GM12865 (cell line): Measurements from ENCODE around the gene TAF6L.

ENCODE experiments used
- DNase-seq: peaks from one replicate; pipeline ENCODE4 v3.0.0; 2010; ENCODE audit warnings: low read depth
- H3K4me3 ChIP-seq: 2 replicates; pipeline ENCODE4 v1.5.1; 2011; ENCODE audit warnings: mild to moderate bottlenecking, low read depth, low read length, control low read depth
- TF ChIP-seq, protein P1 (sequence below): IDR thresholded peaks from 2 replicates; pipeline ENCODE4 v1.5.1; 2011; ENCODE audit warnings: low read length, control low read depth, low read depth, inconsistent platforms; ENCODE audit not compliant: insufficient read depth; ENCODE audit errors: missing control alignments

TAF6L gene

DNA sequence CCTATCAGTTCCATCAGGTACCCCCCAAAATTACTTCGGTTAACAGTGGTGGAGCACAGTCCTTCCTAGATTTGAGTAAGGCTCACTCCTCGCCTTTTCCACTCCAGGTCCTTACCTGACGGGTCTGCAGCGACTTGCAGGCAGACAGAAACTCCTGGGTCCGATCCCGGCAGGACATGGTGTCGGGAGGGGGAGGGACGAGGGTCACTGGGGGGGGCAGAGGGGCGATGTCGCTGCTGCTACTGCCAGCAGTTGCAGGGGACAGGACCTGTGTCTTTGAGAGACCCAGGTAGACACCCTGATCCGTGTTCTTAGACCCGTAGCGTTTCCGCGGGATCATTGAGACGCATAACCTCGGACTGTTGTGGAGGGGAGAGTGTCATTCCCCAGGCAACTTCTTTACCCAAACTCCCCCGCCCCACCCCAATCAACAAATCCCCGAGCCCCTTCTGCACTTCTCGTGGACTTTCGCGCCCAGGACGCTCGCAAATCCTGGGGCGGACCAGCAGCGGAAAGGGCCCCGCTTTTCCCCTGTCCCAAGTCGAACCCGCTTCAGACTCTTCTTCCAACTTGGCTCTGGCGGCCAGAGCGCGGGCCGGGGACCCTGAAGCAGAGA, 59.8 kb downstream of the TAF6L start:
- peak overlapping the region; percentile 80 for H3K4me3 ChIP-seq
- DNase-seq, result peak; percentile 28
- TF ChIP-seq, protein P1, sequence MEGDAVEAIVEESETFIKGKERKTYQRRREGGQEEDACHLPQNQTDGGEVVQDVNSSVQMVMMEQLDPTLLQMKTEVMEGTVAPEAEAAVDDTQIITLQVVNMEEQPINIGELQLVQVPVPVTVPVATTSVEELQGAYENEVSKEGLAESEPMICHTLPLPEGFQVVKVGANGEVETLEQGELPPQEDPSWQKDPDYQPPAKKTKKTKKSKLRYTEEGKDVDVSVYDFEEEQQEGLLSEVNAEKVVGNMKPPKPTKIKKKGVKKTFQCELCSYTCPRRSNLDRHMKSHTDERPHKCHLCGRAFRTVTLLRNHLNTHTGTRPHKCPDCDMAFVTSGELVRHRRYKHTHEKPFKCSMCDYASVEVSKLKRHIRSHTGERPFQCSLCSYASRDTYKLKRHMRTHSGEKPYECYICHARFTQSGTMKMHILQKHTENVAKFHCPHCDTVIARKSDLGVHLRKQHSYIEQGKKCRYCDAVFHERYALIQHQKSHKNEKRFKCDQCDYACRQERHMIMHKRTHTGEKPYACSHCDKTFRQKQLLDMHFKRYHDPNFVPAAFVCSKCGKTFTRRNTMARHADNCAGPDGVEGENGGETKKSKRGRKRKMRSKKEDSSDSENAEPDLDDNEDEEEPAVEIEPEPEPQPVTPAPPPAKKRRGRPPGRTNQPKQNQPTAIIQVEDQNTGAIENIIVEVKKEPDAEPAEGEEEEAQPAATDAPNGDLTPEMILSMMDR, result no peak

DNA sequence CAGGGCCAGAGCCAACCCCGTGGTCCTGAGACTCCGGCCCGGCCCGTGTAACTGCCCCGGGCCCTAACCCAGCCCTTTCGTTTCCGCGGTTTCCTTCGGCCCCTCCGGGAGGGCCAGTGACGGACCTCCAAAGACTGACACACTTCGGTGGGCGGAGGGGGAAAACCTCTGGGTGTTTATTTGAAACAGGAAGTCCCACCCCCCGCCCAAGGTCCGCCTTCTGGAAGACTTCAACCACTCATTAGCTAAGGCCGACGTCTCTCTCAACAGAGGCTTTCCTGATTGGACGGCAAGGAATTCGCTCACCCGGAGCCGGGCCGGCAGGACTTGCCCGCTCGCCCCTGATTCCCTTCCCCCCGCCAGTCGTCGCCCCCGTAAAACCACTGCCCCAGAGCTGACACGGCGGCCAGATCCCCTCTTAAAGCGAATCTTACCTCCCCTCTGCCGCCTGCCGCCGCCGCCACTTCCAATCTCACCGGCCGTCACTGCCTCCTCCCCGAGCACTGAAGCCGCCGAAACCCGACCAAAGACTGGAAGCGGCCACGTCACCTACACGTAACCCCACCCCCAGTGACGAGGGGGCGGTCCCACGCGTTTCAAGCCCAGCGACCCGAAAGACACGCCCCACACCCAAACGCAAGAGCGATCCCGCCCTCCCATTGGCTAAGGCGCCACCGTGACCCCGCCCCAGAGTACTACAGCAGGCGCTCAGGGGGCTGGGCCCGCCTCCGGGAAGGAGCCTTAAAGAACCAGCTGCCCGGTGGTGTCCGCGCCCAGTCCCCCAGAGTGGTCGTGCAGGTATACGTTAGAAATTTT, 60.5 kb downstream of the TAF6L start, which contains the start of gene STX5:
STX5 (minus strand) TSS at position 532 of the 816 bp plus-strand sequence. CDS start 808 bp downstream, outside the sequence.
- peak; percentile 99 for DNase-seq
- H3K4me3 ChIP-seq, result peak within 1 kb of the TSS; percentile 80
- TF ChIP-seq, protein P1, result no peak

DNA sequence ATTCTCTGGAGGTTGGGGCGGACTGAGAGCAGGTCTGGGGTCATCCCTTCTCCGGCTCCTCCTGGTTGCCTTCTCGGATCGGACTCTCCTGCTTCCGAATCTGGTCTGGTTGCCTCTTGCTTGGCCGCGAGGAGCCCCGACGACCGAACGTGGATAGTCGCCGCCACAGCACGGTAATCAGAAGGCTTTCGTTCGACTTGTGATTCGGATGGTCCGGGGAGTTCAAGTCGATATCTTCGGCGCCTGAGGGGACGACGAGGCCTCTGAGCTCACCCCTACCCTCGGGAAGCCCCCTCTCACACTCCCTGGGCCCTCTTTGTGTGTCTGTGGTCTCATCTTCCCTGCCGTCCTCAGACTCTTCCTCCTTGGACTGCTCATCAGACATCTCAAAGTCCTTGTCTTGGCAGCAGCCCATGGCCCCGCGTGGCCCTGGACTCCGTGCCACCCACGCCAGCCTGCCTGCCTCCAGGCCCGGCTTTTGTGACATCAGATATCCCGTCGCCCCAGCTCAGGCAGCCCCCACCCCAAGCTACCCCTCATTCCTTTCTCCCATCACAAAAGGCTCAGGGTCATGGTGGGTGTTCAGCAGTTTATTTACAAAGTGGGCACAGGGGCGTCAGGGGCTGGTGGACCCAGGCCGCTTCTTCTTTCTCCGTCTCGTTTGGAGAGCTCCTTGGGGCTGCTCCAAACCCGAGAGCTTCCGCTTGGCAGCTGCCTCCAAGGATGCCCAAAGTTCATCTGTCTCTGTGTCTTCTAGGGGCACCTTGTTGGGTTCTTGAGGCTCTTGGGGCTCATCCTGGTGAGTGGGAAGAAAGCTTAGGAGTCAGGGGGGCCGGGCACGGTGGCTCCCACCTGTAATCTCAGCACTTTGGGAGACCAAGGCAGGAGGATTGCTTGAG, 61.4 kb downstream of the TAF6L start, which contains the start of gene TEX54:
TEX54 (minus strand) TSS at position 506 of the 899 bp plus-strand sequence.
- peak within 1 kb of the TSS; percentile 80 for H3K4me3 ChIP-seq
- TF ChIP-seq, protein P1, result no peak
- no peak for DNase-seq

DNA sequence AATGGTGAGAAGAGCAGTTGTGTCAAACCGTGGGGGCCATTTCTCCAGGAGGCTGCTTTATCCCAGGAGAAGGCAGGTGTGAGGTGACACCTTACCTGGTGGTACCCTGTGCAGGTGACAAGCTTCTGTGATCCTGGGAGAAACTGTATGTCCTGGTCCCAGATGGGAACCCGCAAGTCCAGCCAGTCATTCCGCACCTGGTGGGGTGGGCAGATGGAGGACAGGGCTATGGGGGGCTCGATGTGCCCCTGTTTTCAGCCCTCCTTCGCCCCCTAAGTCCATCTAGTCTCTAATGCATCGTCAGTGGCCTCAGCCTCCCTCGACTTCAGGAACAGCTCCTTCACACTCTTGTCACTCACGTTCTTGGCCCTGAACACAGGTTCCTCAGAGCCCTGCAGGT, 64.1 kb downstream of the TAF6L start:
- no peak overlapping the region for H3K4me3 ChIP-seq
- TF ChIP-seq, protein P1, result no peak
- DNase-seq, result no peak
